Retina (tissue), 1 donor: ENCODE measurements around the gene UQCC5.

Experiments
- DNase-seq: peaks from one replicate; pipeline ENCODE4 v3.0.0-alpha.2; 2016

Gene UQCC5

DNA sequence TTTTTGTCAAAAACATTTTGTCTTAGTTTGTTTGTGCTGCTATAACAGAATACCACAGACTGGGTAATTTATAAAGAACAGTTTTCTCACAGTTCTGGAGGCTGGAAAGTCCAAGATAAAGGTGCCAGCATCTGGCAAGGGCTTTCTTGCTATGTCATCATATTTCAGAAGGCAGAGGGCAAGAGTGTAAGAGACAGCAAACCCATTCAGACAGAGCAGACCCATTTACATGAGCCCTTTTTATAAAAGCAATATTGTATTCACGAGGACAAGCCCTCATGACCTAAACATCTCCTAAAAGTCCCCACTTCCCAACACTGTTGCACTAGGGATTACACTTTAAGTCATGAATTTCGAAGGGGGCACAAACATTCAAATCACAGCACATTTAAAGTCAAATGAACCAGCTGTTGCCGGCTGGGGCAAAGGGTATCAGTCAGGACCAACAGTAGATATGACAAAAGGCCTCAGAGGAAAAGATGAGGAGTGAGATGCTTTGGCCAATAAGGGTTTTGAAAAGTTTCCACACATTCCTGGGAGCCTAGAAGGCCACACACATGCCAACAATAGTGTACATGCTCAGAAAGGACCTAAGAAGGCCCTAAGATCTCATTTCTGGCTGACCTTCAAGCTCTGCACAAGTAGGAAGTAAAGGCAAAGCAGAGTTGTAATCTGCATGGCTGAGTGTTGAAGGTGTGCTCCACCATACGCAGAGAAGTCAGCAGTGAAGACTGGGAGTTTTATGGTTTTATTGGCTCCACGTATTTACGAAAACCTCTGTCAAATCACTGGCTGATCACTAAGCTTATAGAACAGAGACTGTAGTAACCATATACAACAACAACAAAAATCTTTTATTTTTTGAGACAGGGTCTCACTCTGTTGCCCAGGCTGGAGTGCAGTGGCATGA, 37.9 kb downstream of the UQCC5 start:
- DNase-seq, result no peak
